ENCODE measurements around the gene HSPA14. TPM values are rescaled to one million over a fixed set of nuclear protein-coding genes. Genes with fewer than 3 reads are reported as not detected.

HSPA14 gene
- total RNA-seq, 4 donors from 2014 or later: 7.8 to 11.3 (median 10.5) TPM

- Histone ChIP-seq H3K4me1 (no peaks in the 10 kb centered on the region), H3K27ac (no peak overlapping the region), H3K4me3 (no peak overlapping the region), H3K36me3 (no peaks in the 10 kb centered on the region), H3K27me3 (no peaks in the 10 kb centered on the region), H3K9me3 (no peaks in the 10 kb centered on the region)
- DNase-seq (ENCODE audit: low spot score in 2 of 2): no peak
- 83% methylated on average over 2 of the region's 2 CpGs for WGBS, 2 donors
- TF ChIP-seq, protein P1, sequence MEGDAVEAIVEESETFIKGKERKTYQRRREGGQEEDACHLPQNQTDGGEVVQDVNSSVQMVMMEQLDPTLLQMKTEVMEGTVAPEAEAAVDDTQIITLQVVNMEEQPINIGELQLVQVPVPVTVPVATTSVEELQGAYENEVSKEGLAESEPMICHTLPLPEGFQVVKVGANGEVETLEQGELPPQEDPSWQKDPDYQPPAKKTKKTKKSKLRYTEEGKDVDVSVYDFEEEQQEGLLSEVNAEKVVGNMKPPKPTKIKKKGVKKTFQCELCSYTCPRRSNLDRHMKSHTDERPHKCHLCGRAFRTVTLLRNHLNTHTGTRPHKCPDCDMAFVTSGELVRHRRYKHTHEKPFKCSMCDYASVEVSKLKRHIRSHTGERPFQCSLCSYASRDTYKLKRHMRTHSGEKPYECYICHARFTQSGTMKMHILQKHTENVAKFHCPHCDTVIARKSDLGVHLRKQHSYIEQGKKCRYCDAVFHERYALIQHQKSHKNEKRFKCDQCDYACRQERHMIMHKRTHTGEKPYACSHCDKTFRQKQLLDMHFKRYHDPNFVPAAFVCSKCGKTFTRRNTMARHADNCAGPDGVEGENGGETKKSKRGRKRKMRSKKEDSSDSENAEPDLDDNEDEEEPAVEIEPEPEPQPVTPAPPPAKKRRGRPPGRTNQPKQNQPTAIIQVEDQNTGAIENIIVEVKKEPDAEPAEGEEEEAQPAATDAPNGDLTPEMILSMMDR (IDR thresholded peaks at IDR 0.05): peak in 1 of 5 experiments; percentile 18
- TF ChIP-seq EP300 (IDR thresholded peaks at IDR 0.05): no peak
These were observed 51.2 kb downstream of the HSPA14 start for GRCh38 chr10:14889318-14889717.

DNA sequence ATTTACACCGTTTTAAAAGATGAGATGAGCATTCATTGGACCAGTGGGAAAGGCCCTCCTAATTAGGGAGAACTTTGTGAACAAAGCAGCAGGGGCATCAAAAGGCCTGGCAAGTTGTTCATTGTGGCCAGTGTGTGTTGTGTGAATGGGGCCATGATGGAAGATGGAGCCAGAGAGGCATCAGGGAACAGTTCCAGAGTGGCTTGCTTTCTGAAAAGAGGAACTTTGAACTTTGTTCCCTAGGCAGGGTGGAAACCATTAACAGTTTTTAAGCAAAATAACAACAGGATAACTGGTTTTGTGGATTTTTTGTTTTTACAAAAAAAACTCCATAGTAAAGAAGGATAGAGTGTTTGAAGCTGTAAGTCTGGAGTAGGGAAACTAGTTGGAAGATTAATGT, 53.0 kb downstream of the HSPA14 start:
- Histone ChIP-seq H3K4me3 (no peak overlapping the region), H3K27ac (no peak overlapping the region), H3K36me3 (no peaks in the 10 kb centered on the region), H3K9me3 (no peaks in the 10 kb centered on the region), H3K27me3 (no peaks in the 10 kb centered on the region), H3K4me1 (no peaks in the 10 kb centered on the region)
- 88 to 94% methylated on average over 1 of the region's 1 CpG for WGBS, 2 donors
- no peak for DNase-seq (ENCODE audit: low spot score in 2 of 2)
- TF ChIP-seq EP300 (IDR thresholded peaks at IDR 0.05) (no peak), POLR2A (IDR thresholded peaks at IDR 0.05) (no peak)
- TF ChIP-seq, protein P1 (IDR thresholded peaks at IDR 0.05): no peak

- H3K4me3 ChIP-seq: no peak overlapping the region
- no peaks in the 10 kb centered on the region for H3K9me3 ChIP-seq
- no peak overlapping the region for H3K27ac ChIP-seq
- DNase-seq (ENCODE audit: low spot score in 2 of 2): peak in 1 of 2 donors; percentile 23
- no peaks in the 10 kb centered on the region for H3K27me3 ChIP-seq
- WGBS, 2 donors: 36 to 44% methylated on average over 1 of the region's 1 CpG
- no peaks in the 10 kb centered on the region for H3K4me1 ChIP-seq
- H3K36me3 ChIP-seq: peaks cover 0 to 54% (median 9%) of the 10 kb centered on the region in 3 donors
- TF ChIP-seq POLR2A (IDR thresholded peaks at IDR 0.05): no peak
- TF ChIP-seq, protein P1 (IDR thresholded peaks at IDR 0.05): peak in 4 of 5 experiments; percentile 14 to 44 (median 24)
These were observed 66.2 kb downstream of the HSPA14 start for GRCh38 chr10:14904316-14904732.

GRCh38 chr10:14904864-14905263, 66.8 kb downstream of the HSPA14 start:
- Histone ChIP-seq H3K27me3 (no peaks in the 10 kb centered on the region), H3K27ac (no peak overlapping the region), H3K4me1 (no peaks in the 10 kb centered on the region), H3K4me3 (no peak overlapping the region), H3K36me3 (peaks cover 0 to 57% (median 9%) of the 10 kb centered on the region in 3 donors), H3K9me3 (no peaks in the 10 kb centered on the region)
- TF ChIP-seq, protein P1 (IDR thresholded peaks at IDR 0.05): no peak
- TF ChIP-seq EP300 (IDR thresholded peaks at IDR 0.05) (no peak), POLR2A (IDR thresholded peaks at IDR 0.05) (no peak)
- 95 to 98% methylated on average over 2 of the region's 2 CpGs for WGBS, 2 donors
- DNase-seq (ENCODE audit: low spot score in 2 of 2): no peak

DNA sequence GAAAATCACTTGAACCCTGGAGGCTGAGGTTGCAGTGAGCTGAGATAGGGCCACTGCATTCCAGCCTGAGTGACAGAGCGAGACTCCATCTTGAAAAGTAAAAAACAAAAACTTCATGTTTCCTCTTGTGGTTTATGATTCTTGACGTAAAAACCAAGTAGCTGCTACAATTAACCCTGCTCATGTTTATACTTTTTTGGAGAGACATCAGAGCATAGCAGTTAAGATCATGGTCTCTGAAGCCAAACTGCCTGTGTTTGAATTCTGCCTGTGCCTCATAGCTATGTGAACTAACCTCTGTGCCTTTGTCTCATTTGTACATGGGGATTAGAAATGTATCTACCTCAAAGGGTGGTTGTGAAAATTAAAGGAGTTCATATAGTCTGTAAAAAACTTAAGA, 67.8 kb downstream of the HSPA14 start:
- Histone ChIP-seq H3K27me3 (no peaks in the 10 kb centered on the region), H3K4me3 (no peak overlapping the region), H3K27ac (no peak overlapping the region), H3K9me3 (no peaks in the 10 kb centered on the region), H3K4me1 (no peaks in the 10 kb centered on the region), H3K36me3 (peaks cover 0 to 65% (median 9%) of the 10 kb centered on the region in 3 donors)
- no peak for TF ChIP-seq POLR2A (IDR thresholded peaks at IDR 0.05)
- TF ChIP-seq, protein P1 (IDR thresholded peaks at IDR 0.05): no peak
- no peak for DNase-seq (ENCODE audit: low spot score in 2 of 2)
- 84 to 91% methylated on average over 2 of the region's 2 CpGs for WGBS, 2 donors
